HG03432 (cell line): ENCODE measurements around the gene MDP1.
A peak's percentile ranks its signal among the peaks of the same experiment; 100 is the strongest.
"Not testable (repeated sequence)": the region's sequence is repeated elsewhere in the genome, so short reads cannot be mapped to it uniquely, and the experiment has no call there.

ENCODE experiments used
- ATAC-seq: cut with Tn5 transposase; IDR thresholded peaks from one replicate; pipeline ENCODE4 v1.9.1; 2021; ENCODE audit warnings: mild to moderate bottlenecking, moderate library complexity; ENCODE audit not compliant: unreplicated experiment

MDP1 gene

DNA sequence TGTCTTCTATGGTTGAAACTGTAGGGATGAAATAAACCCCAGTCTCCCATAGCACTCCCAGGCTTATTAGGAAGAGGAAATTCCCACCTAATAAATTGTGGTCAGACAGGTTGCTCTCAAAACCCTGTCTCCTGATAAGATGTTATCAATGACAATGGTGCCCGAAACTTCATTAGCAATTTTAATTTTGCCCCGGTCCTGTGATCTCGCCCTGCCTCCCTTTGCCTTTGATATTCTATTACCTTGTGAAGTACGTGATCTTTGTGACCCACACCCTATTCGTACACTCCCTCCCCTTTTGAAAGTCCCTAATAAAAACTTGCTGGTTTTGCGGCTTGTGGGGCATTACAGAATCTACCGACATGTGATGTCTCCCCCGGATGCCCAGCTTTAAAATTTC lies 13.3 kb downstream of the MDP1 start:
- ATAC-seq = not testable (repeated sequence)

DNA sequence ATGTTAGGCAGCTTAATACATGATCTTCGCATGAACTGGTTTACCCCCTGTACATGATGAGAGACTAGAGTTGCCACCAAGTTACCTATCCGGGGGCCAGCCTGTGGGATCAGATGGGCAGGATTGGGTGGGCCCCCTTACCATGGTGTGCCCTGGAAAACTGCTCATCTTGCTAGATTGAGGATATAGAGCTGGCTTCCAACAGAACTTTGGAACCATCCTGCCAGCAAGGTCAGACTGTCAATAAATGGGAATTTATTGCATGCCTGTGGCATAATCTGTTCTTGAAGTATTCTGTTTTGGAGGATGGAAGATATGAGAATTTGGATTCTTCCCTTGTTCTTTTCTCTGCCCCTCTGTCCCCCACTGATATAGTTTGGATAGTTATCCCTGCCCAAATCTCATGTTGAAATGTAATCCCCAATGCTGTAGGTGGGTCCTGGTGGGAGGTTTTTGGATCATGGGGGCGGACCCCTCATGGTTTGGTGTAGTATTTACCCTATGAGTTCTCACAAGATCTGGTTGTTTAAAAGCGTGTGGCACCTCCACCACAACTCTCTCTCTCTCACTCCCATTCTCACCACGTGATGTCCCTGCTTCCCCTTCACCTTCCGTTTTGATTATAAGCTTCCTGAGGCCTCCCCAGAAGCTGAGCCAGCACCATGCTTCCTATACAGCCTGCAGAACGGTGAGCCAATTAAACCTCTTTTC lies 16.9 kb downstream of the MDP1 start:
- no peak for ATAC-seq

DNA sequence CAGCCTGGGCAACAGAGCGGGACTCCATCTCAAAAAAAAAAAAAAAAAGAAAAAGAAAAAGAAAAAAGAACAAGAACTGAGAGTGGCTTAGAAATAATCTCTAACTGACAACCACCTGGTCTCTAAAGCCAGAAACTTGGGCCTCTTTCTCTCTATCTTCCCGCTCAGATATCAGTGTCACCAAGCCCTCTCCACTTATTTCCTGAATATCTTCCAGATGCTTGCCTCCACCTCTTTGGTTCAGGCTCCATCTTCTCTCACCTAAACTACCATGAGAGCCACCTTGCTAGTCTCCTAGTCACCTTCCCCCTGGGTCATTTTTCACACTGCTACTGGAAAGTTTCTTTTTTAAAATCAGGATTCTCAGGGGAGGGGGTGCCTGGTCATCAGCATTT lies 18.8 kb downstream of the MDP1 start:
- no peak for ATAC-seq

DNA sequence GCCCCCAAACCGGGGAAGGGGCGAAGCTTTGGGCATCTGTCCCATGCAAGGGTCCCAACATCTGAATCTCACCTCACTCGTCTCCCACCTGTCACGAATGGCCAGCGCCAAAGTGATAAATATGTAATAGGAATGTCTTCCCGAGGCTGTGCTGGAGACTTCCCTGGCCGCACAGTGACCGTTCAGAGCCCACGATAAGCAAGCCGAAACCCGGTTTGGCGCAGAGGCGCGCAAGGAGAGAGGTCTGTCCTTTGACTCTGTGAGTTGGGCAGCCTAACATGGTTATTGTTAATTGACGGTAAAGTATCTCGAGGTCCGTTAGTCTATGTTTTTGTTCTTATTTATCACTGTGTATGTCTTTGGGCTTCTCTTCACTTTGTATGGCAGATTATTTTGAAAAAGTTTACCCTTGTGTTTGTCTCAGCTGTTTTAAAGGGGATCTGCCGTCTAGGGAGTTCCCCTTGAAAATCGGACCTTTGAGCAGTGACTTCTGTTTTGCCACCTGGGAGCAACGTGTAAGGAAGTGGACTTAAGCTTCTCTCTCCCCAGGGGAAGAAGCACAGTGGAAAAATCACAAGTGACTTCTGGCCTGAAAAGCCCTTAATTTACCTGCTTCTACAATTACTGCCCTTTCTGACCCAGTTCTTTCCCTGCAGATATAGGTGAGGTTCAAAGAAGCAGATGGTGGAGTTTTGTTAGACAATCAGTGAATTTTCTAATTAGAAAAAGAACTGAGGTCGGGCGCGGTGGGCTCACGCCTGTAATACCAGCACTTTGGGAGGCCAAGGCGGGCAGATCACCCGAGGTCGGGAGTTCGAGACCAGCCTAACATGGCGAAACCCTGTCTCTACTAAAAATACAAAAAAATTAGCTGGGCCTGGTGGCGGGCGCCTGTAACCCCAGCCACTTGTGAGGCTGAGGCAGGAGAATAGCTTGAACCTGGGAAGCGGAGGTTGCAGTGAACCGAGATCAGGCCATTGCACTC lies 19.5 kb downstream of the MDP1 start:
- ATAC-seq = peak; percentile 25

DNA sequence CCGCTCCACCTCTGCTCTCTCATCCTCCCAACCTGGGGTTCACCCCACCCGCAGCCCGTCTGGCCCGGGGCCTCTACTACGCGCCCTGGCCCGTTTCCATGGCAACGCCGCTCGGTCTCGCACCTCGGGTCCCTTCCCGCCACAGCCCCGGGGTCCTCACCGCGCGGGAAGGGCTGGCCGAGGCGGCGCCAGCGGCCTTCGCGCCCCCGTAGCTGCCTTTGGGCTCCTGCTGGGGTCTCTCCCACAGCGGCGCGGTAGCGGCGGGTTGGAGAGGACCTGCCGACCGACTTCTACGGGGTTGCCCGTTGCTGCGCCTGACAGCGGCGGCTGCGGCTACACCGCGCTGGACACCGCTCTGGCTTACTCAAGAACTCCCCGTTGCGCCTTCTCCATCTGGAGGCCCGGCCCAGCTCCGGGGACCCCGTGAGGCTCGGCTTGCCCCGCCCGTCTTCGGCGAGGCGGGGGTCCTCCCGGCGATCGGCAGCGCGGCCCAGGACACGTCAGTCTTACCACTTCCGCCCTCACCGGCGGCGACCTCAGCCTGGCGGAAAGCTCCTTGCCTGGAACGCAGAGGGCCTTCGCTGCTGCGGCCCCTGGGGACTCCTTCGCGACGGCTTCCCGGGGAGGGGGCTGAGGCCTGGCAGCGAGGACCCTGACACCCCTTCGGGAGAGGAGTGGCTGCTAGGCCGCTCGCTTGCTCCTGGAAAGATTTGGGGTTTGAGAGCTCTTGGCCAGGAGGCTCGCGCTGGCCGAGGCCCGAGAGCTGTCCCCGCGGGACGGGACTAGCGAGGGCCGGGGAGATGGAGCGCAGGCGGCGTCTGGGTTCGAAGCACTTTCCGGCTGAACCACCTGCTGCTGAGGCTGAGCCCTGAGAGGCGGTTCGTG lies 20.4 kb downstream of the MDP1 start, which contains the start of gene TM9SF1:
TSS of gene TM9SF1 (minus strand) at position 256 of the 885 bp plus-strand sequence. CDS start 422 bp downstream, outside the sequence.
- peak; percentile 89 for ATAC-seq

DNA sequence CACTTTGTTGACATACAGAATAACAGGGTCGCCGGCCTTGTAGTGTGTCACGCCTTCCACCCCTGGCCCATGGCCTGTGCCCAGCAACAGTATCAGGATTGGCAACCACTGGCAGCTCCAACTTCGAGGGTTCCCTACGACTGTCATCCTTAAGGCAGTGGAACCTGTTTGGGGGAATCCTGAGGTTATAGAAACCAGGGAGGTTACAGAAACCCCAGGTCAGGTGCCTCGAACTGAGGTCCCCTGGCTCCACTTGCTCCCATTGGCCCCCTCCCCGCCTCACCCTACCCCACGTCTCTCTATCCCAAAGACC lies 21.0 kb downstream of the MDP1 start:
- ATAC-seq = no peak

DNA sequence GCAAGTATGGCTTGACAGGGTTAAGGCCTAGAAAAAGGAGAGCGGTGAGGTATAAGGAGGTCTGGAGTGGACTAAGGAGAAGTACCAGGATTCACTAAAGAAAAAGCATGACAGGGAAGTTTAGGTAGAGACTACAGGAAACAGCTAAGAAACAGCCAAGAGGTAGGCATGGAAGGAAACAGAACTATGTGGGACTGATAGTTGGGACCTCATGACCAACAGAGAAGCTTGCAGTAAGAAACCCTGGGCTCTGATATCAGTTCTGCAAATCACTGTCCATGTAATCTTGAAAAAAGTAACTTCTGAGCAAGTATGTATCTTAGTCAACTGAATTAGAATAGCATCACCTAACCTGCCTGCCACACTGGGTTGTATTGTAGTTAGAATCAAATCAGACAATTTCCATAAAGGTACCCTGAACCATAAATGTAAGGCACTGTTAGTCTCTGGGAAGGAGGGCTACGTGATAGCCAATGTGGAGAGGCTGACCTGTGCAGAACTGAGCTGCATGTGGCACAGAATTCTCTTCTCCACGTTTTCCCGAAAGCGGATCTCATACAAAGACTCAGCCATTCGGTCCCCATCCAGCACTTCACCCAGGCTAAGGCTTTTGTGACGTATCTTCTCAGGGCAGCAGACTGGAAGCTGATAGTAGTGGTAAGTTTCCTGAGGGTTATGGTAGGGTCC lies 21.5 kb downstream of the MDP1 start:
- ATAC-seq = no peak

DNA sequence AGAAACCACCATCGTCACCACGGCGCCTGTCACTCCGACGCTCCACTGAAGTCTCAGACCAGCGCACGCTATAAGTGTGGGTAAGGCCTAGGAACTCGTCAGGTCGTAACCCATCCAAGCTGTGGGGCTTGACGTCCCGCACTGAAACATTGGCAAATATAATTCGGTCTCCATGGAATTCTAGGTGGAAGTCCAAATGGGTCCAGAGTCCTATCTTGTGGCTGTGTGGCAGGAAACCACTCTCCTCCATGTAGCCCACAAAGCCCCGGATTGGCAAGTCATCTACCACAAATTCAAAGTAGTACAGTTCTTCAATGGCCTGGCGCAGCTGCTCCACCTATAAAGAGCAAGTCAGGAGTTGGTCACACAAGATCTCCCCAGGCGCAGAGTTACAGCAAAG lies 22.9 kb downstream of the MDP1 start:
- no peak for ATAC-seq

DNA sequence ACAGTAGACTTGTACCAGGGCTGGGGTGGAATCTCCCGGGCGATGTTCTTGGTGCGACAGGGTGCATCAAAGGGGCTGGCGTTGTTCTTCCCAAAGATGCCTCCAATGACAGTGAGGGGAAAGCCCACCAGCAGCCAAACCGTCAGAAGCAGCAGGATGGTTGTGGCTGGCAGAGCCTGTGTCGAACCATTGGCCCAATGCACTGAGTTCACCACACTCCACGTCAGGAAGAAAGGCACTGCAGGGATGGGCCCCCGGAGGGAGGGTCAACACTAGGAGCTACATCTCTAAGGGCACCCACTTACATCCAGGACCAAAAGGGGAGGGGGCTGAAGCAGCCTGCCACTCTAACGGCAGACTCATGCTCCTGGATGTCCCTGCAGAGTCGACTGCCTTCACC lies 25.4 kb downstream of the MDP1 start:
- no peak for ATAC-seq

DNA sequence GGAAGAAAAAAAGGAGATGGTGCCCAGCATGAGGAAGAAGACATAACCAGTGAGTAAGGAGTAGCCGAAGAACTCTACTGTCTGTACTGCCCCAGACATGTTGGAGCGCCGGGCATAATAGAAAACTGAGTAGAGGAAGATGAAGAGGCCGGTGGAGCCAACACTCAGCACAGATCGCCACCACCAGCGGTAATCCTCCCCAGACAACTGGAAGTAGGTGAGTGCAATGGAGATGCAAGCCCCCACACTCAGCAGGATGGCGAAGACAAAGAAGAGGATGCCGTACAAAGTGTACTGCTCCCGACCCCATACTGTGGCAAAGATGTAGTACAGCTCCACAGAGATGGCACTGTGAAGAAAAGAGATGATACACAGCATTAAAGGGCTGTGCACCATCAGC lies 26.4 kb downstream of the MDP1 start:
- ATAC-seq = no peak

DNA sequence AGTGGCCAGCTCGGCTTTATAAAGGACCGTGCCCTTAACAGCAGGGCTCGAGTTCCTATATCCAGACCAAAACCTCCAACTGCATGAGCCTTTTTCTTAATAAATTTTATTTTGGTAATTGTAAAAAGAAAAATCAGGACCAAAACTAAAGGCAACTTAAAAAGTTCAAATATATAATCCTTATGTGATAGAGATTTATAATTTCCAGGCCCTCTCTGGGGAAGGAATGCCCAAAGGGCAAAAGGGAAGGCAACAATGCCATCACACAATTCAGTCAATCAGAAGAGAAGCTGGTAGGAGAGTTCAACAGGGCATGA lies 26.8 kb downstream of the MDP1 start:
- ATAC-seq = no peak

DNA sequence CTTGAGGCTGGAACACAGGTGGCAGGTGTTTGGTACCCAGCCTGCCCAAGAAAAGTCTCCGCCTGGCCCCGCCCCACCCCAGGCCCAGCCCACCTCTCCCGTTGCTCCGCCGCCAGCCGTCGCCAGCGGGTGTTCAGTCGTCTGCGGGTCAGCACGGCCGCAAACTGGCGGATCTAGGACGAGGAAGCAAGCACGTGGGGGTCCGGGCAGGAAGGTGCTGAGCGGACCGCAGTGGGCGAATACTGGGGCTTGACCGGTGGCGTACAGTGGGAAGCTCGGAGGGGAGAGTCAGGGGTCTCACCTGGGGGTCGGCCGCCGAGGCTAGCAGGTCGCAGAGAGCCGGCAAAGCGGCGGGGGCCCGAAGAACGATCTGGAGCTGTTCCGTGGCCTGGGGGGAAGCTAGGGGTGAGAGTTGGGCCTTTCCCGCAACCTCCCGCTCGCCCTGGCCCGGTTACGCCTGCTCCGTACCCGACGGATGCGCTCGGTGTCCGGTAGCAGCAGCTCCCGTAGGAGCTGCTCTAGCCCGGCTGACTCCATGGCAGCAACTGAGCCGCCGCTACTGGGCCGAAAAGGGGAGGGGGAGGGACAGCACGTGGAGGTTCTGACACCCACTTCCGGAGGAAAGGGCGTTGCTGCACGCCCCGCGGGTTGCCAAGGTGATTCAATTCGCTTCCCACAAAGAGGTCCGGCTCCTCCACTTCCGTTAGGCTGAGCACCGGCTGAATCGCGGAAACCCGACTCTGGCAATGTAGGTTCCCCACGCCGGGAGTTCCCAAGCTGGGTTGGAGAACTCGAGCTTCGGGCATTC lies 27.4 kb downstream of the MDP1 start, which contains the start of gene IPO4:
TSS of gene IPO4 (minus strand) at position 566 of the 808 bp plus-strand sequence. CDS start at position 537, 29 bp downstream.
- ATAC-seq = peak; percentile 94

DNA sequence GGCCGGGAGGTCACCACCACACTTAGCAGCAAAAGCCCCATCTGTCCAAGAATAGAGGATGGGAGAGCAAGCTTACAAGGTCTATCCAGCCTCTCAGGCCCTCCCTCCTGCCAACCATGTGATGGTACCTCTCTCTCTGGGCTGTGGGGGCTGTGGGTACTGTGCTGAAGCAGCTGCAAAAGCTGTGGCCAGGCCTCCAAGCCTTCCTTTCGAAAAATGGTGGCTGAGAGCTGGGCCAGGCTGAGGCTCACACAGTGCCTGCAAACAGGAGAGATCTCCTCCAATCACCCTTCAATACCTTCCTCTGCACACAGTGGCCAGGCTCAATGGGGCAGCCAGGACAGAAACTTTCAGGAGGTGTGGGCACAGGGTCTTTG lies 28.3 kb downstream of the MDP1 start:
- ATAC-seq = no peak

DNA sequence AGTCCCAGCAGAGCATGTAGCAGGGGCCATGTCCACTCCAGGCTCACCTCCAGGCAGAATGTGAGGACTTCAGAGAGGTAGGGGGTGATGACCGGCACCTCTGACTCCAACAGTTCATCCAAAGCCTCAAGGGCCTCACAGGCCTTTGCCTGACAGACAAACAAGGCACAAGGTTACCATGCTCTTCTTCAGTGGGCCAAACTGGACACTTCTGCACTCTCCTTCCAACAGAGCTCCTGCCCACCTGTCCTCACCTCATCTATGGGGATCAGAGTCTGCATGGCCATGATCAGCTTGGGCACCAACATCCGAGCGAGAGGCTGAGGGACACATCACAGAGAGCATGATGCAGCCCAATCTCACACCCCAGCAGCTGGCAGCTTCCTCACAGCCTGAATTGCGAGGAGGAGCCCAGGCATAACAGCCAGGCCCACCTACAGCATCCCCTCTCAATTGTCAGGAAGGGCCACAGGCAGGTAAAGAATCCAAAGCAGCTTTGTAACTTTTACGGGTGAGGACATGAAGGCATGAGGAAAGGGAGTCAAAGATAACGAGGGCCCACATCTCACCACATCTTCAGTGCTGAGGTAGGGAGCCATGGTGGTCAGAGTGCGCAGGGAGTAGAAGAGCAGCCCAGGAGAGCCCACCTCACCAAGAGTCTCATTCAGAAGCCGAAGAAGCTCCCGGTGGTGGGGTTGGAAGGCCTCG lies 28.9 kb downstream of the MDP1 start:
- ATAC-seq = no peak

DNA sequence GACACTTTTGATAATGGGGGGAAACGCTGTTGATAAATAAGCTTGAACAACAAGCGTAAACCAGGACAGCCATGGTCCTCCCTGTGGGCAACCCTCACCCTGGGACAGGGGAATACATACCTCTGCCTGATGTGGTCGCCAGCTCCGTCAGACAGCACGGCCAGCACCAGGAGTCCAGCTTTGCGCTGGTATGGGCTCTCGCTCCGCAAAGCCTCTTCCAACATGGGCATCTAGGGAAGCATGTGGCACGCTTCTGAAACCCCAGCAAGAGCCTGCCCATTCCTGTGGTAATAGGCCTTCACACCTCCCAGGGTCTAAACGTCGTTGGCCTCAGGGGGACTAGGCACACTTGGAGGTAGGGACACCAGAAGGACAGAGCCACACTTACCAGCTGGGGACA lies 30.1 kb downstream of the MDP1 start:
- no peak for ATAC-seq

DNA sequence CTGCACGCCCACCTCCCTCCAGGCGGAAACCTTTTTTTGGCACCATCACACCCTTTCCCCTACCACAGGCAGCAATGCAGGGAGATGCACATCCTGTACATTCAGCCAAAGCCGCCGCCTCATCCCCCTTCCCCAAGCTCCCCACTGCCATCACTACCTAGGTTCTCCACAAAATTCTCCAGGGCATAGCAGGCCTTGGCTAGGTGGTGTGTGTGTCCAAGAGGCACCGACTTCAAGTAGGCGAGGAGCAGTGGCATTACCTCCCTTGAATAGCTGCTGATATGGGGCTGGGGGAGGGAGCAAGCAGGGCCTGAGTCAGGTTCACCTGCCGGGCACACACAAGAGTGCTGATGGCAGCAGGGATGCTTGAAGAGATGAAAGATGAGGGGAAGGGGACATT lies 30.8 kb downstream of the MDP1 start:
- no peak for ATAC-seq

DNA sequence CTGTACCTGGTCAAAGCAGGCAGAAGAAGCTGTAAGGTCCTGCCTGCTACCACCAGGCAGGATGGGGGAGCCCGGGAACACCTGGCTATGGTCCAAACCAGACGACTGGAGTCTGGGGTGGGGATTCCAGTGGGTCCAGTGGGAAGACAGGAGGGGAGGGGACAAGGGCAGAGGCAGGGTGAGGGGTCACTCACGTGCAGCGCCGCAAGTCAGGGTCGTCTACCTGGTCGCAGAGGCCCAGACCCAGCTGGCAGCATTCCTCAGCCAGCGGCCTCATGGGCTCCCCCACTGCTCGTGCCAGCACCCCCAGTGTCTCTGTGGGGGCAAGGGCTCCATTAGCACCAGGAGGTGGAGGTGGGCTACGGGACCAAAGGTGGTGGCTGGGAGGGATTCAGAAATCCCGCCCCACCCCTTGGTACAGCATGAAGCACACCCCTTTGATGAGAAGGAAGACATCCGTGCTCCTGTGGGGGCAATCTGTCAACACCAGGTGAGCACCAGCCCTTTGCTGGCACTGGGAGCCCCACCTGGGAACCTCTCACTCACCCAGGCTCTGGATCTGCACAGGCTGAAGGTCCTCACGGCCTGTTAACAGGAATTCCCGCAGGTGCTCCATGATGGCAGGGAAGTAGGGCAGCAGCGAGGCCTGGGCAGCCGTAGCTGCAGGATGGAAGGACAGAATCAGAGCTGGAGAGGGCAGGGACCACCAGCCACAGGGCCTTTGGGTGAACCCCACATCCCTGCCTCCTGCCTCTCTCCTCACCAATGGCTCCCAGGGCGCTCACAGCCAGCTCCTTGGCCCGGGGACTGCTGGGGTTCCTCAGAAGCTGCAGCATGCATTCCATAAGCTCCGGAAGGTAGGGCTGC lies 31.5 kb downstream of the MDP1 start:
- no peak for ATAC-seq

DNA sequence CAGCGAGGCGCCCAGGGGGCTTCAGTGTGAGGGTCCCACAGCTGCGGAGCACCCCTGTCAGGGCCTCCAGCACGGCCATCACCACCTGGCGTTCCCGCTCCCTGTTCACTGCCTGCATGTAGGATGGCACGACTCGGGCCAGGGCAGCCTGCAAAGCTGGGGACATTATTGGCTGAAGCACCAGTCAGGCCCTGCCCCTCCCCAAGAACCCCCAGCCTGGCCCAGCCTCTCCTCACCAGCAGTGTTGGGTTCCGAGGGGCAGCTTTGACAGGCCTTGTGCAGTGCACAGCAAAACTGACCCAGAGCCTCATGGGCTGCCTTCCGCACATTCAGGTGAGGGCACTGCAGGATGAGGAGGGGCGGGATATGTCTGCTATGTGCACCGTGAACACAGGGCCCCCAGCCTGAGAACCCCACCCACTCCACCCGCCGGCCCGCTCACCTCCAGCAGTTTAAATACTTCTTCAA lies 32.8 kb downstream of the MDP1 start:
- no peak for ATAC-seq
